GM12878 (cell line): Measurements from ENCODE around the gene MARS2.
"Not testable (repeated sequence)": the region's sequence is repeated elsewhere in the genome, so short reads cannot be mapped to it uniquely, and the experiment has no call there.

Source experiments
- ELK1 ChIP-seq: IDR thresholded peaks from 2 replicates; pipeline ENCODE4 v1.6.1; 2012; ENCODE audit warnings: low read depth, low read length, improper control_type of control experiment
- USF1 ChIP-seq: IDR thresholded peaks from 2 replicates; pipeline ENCODE4 v1.6.1; 2011; ENCODE audit warnings: borderline replicate concordance, low read depth, mild to moderate bottlenecking, moderate library complexity, mixed read lengths, low read length; ENCODE audit not compliant: insufficient read depth; ENCODE audit errors: extremely low read length

GRCh38 chr2:197699724-197700123 is 5.4 kb upstream of the MARS2 start:
- not testable (repeated sequence) for TF ChIP-seq ELK1, USF1
